Endothelial cell (in vitro differentiated cells): Measurements from ENCODE around the gene CD164L2. TPM values are rescaled to one million over a fixed set of nuclear protein-coding genes. Genes with fewer than 3 reads are reported as not detected.
A peak's percentile ranks its signal among the peaks of the same experiment; 100 is the strongest.

Experiments used
- DNase-seq: peaks from one replicate; pipeline ENCODE4 v3.0.0; 2021; ENCODE audit warnings: low spot score
- H3K27ac Mint-ChIP-seq: one replicate; pipeline ENCODE4 v1.8.0; 2021; ENCODE audit warnings: mixed read lengths, inconsistent platforms; ENCODE audit not compliant: unreplicated experiment
- H3K27me3 Mint-ChIP-seq: one replicate; pipeline ENCODE4 v1.8.0; 2021; ENCODE audit warnings: mild to moderate bottlenecking, moderate library complexity, mixed read lengths, inconsistent platforms; ENCODE audit not compliant: unreplicated experiment
- H3K36me3 Mint-ChIP-seq: one replicate; pipeline ENCODE4 v1.8.0; 2021; ENCODE audit warnings: mild to moderate bottlenecking, low read depth, mixed read lengths, inconsistent platforms; ENCODE audit not compliant: unreplicated experiment
- H3K4me1 Mint-ChIP-seq: one replicate; pipeline ENCODE4 v1.8.0; 2021; ENCODE audit warnings: mild to moderate bottlenecking, mixed read lengths, inconsistent platforms; ENCODE audit not compliant: unreplicated experiment
- H3K4me3 Mint-ChIP-seq: one replicate; pipeline ENCODE4 v1.8.0; 2021; ENCODE audit warnings: mild to moderate bottlenecking, mixed read lengths, inconsistent platforms; ENCODE audit not compliant: unreplicated experiment
- H3K9me3 Mint-ChIP-seq: one replicate; pipeline ENCODE4 v1.8.0; 2021; ENCODE audit warnings: mixed read lengths, inconsistent platforms; ENCODE audit not compliant: unreplicated experiment
- total RNA-seq: library from RNA; stranded (reverse); fragmentation: NEBNext Ultra II Directional; extraction: Animal tissue kit (Norgen Biotek cat#: 25700); gene quantifications from one replicate; pipeline ENCODE4 v1.2.1, GENCODE V29; 2021; ENCODE audit not compliant: unreplicated experiment
- TF ChIP-seq, protein P1 (sequence below): fragments of 200-600 bp; sonication (generic); IDR thresholded peaks from one replicate; pipeline ENCODE4 v1.5.0; 2021; ENCODE audit warnings: antibody characterized with exemption; ENCODE audit not compliant: unreplicated experiment

CD164L2 gene
- total RNA-seq, 1 donor from 2014 or later = 0.72 TPM

GRCh38 chr1:27377760-27378495, 5.2 kb downstream of the CD164L2 start:
- TF ChIP-seq, protein P1, sequence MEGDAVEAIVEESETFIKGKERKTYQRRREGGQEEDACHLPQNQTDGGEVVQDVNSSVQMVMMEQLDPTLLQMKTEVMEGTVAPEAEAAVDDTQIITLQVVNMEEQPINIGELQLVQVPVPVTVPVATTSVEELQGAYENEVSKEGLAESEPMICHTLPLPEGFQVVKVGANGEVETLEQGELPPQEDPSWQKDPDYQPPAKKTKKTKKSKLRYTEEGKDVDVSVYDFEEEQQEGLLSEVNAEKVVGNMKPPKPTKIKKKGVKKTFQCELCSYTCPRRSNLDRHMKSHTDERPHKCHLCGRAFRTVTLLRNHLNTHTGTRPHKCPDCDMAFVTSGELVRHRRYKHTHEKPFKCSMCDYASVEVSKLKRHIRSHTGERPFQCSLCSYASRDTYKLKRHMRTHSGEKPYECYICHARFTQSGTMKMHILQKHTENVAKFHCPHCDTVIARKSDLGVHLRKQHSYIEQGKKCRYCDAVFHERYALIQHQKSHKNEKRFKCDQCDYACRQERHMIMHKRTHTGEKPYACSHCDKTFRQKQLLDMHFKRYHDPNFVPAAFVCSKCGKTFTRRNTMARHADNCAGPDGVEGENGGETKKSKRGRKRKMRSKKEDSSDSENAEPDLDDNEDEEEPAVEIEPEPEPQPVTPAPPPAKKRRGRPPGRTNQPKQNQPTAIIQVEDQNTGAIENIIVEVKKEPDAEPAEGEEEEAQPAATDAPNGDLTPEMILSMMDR = no peak
- no peak overlapping the region for H3K4me3 Mint-ChIP-seq
- DNase-seq = no peak
- peaks cover 33% of the 10 kb centered on the region for H3K4me1 Mint-ChIP-seq
- no peaks in the 10 kb centered on the region for H3K9me3 Mint-ChIP-seq
- peaks cover 5% of the 10 kb centered on the region for H3K27me3 Mint-ChIP-seq
- no peak overlapping the region for H3K27ac Mint-ChIP-seq
- H3K36me3 Mint-ChIP-seq = peaks cover 4% of the 10 kb centered on the region

DNA sequence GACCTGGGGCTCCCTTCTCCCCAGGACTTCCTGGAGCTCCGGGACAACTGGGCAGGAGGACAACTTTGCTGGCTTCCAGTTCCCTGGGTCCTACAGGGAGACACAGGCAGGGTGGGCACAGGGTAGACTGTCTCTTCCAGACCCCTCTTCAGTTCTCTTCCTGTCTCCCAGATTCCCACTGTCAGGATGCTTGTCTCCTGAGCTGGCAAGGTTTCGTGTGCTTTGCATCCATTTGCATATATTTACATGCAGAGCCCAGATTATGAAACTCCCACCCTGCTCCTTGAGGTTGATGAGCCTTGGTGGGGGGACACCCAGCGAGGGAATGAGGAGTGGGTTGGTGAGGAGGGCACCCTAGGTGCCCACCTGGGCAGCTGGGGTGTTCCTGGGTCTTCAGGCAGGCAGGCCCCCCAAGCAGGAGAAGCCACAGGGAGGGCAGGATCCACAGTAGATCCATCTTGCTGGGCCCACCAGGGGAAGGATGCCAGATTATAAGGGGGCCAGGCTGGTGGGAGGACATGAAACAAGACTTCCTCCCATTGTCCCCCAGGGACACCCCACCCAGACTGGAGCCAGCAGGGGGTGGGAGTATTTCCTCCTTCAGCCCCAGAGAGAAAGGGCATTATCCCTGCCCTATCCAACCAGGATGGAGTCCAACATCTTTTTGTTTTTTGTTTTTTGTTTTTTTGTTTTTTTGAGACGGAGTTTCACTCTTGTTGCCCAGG, 8.6 kb downstream of the CD164L2 start, which contains the start of gene FCN3:
TSS of gene FCN3 (minus strand) at position 463 of the 725 bp plus-strand sequence. CDS start at position 457, 6 bp downstream.
- no peak for DNase-seq
- H3K27ac Mint-ChIP-seq = peak within 1 kb of the TSS; percentile 67
- no peaks in the 10 kb centered on the region for H3K36me3 Mint-ChIP-seq
- H3K9me3 Mint-ChIP-seq = no peaks in the 10 kb centered on the region
- H3K27me3 Mint-ChIP-seq = peaks cover 6% of the 10 kb centered on the region
- H3K4me1 Mint-ChIP-seq = peaks cover 31% of the 10 kb centered on the region
- no peak within 1 kb of the TSS for H3K4me3 Mint-ChIP-seq
- TF ChIP-seq, protein P1 = no peak

- H3K9me3 Mint-ChIP-seq = no peaks in the 10 kb centered on the region
- H3K27me3 Mint-ChIP-seq = peaks cover 6% of the 10 kb centered on the region
- H3K4me3 Mint-ChIP-seq = no peak overlapping the region
- TF ChIP-seq, protein P1 = peak; percentile 63
- DNase-seq = no peak
- no peaks in the 10 kb centered on the region for H3K36me3 Mint-ChIP-seq
- no peak overlapping the region for H3K27ac Mint-ChIP-seq
- H3K4me1 Mint-ChIP-seq = peaks cover 33% of the 10 kb centered on the region
These were observed 10.1 kb downstream of the CD164L2 start for GRCh38 chr1:27372808-27373690.

DNA sequence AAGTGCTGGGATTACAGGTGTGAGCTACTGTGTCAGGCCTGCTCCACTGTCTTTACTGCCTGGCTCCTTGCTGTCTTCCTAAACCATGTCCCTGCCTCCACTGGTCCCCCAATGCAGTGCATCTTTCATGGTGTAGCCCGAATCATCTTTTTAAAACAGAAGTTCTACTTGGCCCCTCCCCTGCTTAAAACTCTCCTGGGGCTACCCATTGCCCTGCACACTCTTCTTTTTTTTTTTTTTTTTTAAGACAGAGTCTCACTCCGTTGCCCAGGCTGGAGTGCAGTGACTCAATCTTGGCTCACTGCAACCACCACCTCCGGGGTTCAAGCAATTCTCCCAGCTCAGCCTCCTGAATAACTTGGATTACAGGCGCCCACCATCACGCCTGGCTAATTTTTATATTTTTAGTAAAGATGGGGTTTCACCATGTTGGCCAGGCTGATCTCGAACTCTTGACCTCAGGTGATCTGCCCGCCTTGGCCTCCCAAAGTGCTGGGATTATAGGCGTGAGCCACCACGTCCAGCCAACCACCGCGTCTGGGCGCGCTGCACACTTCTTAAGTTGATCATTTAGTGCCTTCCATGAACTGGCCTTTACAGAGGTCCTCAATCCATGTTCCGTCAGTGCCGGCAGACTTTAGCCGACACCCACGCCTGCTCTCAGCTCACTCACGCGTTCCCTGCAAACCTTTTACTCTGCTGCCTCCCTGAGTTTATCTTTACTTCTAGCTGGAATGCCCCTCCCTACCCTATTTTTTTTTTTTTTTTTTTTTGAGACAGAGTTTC, 10.9 kb downstream of the CD164L2 start:
- Mint-ChIP-seq H3K9me3 (no peaks in the 10 kb centered on the region), H3K36me3 (no peaks in the 10 kb centered on the region), H3K4me1 (peaks cover 37% of the 10 kb centered on the region), H3K27ac (no peak overlapping the region), H3K27me3 (peaks cover 6% of the 10 kb centered on the region), H3K4me3 (peak overlapping the region; percentile 3)
- DNase-seq = no peak
- TF ChIP-seq, protein P1 = no peak
